GM18870 (cell line): ENCODE measurements around the gene OR3A3.

Experiments
- ATAC-seq: cut with Tn5 transposase; IDR thresholded peaks from one replicate; pipeline ENCODE4 v1.9.1; 2021; ENCODE audit warnings: moderate library complexity; ENCODE audit not compliant: unreplicated experiment

Gene OR3A3

DNA sequence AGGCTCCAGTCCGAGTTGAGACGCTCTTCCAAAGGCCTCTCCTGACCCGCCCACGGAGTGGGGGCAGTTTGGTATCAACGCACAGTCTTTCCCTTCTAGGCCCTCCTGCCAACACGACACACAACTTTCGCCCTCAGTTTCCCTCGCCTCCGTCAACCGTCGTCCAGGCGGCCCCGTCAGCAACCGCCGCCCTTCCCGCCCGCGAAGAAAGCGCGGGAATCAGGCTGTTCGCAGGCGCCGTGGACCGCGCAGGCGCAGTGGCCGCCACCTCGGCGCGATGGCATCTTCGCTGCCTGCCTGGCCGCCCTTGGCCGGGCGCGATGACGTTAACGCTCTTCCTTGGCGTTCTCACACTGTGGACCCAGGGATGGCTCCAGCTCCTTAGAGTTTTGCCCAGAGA lies 60.4 kb downstream of the OR3A3 start, which contains the start of gene SPATA22:
Gene SPATA22 (minus strand): TSS at position 221 of the 400 bp plus-strand sequence. CDS start 2,494 bp downstream, outside the sequence.
- no peak for ATAC-seq

DNA sequence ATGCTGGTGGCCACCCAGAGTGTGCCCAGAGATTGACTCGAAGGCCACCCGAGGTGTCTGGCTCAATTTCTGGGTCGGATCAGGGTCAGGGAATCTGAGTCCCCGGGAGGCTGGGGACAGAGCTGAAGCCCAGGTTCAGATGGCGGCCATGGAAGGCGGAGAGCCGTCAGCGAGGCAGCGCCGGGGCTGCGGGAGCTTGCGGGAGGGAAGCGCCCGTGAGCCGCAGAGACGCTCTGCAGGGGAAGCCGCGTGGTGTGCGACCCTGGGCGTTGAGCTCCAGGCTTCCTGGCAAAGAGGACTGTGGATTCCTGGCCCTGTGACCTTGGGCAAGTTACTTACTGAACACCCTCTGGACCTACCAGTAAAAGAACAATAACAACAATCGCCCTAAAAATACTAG lies 61.0 kb downstream of the OR3A3 start:
- ATAC-seq: no peak
